Activated CD4-positive, alpha-beta T cell treated with anti-CD3 and anti-CD28 coated beads for 24 hours (primary cell): ENCODE data around the gene TWIST2.

Experiments used
- DNase-seq, 2 donors: peaks; one replicate each; pipeline ENCODE4 v3.0.0-alpha.2; 2020; ENCODE audit warnings: low read depth in 2 of 2

The TWIST2 gene

DNA sequence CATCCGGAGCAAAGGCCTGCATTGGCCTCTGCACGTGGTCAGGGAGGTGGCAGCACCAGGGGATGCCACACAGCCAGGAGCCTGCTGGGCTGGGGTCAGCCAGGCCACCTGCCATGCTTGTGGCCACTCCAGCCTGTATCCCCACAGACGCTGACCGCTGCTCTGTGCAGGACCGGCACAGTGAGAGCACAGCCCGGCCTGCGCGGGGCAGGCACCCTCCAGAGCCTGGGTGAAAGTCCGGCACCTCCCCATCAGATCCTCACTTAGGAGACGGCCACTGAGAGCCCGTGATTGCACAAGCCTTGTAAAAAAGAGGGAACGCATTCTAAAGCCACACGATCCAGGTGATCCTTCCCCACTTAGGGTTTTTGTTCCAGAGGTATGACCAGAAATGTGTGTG, 42.2 kb downstream of the TWIST2 start:
- DNase-seq: no peak

DNA sequence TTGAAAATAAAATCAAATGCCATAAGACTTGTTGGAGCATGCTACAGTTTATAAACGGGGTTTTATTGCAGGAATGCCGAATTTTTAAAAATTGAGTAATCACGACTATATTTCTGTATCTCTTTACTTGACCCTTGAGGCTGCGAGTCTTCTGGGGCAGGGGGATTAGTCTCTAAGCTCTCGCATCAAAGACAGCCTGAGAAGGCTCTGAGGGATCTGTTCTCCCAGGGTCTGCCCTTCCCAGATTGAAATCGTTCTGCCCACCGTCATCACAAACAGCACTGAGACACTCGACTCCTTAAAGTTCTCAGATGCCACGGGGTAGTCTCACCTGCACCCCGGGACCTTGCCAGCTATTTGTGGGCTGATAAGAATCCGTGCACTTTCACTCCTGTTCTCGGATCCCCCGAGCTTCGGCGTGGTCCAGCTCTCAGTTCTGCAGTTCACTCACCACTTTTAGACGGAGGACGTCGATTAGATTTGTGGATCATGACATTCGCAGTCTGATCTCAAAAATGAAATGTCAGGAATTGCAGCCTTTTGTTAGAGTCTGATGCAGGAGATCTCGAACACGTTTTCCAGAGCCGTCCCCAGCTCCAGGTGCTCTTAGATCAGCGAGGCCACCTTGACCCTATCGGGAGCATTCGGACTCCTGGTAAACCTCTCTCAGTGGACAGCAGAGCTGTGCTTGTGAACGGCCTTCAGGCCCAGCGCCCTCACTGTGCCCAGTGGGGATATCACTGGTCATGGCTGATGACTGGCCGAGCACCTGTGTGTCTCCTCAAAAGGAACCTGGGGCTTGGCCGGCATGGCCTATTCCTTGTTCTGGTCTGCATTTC, 43.0 kb downstream of the TWIST2 start:
- no peak for DNase-seq

DNA sequence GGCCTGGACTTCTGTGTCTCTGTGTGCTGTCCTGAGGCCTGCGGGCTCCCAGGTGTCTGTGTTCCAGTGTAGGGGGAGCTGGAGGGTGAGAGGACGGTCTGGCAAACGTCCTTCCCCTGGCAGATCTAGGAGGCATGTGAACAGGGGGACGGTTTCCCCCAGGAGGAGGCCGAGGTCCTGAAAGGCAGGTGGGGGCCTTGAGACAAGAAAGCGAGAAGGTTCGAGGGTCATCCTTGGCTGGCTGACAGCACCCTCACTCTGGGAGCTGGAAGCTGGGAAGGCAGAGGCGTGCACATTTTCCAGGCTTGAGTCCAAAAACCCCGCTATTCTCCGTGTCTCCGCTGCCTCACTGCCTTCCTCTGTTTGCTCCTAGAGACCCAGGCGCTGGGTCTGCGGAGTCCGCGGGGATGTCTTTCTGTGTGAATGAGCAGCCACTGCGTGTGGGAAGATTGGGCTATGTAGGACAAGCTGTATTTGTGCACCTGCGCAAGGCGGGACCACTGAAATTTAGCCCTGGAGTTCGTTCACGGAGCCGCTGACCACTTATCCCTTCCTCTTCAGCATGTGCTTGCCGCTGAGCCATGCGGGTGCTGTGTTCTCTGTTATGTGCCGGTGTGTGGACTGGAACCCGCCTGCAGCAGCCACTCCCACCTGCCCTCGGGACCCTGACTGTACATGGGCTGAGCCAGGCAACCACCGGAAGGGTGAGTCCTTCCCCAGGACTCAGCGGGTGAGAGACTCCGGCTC, 43.7 kb downstream of the TWIST2 start:
- DNase-seq: no peak

DNA sequence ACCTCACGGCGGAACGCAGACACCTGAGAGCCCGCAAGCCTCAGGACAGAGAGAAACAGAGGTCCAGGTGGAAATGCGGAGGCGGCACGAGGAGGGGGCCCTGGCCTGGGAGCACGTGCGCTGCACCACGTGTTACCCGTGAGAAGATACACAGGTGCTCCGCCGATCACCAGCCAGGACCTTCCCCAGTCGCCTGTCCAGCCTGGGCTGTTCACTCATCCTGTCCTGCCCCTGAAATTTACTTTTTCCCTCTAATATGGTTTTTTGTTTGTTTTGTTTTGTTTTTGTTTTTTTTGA, 44.3 kb downstream of the TWIST2 start:
- DNase-seq: no peak

DNA sequence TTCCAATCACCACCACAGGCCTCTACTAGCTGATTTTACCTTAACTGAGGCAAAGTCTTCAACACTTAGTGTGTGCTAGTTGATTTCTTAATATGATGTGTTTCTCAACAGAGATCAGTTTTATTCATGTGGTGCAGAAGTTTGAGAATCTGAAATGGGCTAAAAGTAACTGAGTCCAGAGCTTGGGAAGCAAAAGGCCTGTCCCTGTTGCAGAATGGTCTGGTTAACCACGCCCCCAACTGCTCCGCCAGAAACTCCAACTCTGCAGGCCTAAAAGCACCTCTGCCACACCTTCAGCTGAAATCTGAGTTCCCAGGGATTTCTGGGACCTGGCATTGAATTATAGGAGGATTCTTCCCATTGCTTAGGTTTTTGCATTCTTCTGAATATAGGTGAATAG, 44.9 kb downstream of the TWIST2 start:
- DNase-seq: no peak

DNA sequence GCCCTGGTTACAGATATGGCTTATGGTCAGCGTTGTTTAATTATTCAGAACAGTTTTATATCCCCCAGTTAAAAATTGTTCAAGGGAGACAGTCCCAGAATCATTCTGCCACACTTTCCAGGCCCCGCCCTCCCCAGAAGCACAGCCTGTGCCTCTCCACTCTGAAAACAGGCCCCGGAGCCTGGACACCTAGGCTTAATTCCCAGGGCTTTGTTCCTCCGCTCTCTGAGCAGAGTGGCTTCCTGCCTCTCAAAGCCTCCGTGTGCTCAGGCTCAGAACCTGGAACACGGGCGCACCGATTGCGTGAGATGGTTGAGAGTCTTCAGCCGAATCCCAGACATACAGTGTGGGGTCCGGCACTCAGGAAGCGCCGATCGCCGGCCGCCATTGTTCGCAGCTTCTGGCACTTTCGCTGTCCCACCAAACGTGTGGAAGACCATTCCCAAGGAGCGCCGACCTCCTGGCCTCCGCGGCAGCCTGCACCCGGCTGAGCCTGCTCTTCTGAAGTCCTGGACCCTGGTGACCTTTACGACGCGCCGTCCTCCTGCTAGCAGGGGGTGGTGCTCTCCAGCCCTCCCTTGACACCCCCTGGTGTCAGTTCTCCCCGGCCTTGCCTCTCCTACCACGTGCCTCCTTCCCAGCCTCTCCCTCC, 45.6 kb downstream of the TWIST2 start:
- DNase-seq: no peak

DNA sequence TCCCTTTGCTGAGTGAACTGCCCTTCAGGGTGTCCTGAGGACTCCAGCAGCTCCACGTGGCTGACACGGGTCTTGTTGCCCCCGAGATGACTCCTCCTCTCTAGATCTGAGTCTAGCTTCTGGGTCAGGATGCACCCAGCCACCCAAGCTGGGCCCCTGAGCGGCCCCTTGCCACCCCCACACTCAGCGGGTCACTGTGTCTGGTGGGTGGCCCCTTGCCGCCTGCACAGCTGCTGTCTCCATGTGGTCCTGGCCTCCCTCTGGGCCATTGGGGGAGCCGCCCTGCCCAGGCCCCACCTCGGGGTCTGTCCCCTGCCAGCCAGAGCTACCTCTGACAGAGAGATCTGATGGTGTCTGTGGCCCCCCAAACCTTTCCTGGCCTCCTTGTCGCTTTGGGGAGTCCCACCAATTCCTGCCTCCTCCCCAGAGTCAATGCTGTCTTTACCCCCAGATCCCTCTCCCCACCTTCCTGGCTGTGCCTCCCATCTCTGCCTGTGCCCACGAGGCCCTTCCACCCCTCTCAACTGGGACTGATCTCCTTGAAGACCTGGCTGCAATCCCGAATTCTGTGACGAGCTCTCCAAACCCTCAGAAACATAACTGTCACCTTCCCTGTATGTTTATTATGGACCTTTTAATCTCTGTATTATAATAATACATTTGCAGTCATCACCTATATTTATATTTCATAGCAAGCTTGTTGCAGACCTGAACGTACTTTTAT, 46.5 kb downstream of the TWIST2 start:
- DNase-seq: no peak

DNA sequence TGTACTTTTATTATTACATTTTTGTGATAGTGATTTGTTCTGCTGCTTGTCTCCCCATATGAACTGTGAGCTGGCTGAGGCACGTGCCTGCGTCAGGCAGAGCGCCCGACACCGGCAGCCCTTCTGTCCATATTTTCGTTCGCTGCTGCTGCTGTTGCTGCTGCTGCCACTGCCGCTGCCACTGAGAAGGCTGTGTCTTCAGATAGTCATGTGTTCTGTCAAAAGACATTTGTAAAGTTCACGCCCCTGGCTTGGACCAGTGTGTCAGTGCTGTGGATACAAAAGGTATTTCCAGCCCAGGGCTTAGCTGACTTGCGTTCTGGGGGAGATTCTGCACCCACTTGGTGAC, 47.0 kb downstream of the TWIST2 start:
- no peak for DNase-seq

DNA sequence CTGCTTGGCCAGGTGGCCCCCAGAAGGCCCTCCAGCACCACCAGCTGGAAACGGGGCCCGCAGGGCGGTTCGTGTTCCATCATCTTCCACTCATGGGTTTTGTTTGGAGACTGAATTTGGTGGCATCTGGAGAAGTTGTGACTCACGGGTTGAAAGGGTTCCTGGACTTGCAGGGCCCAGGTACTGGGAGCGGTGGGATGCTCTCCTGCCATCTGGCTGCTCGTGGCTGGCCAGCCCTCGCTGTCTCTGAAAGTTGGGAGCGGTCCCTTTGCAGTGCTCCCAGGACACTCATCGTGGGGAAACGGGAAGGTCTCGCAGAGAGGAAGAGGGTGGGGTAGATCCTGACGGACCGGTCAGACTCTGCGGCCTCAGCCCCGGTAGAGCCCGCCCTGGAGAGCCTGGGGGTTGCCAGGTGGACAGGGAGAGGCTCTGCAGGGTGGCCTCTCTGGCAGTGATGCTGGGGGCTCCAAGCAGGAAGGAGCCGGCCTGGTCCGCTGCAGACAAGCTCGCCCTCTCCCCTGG, 47.5 kb downstream of the TWIST2 start:
- no peak for DNase-seq

DNA sequence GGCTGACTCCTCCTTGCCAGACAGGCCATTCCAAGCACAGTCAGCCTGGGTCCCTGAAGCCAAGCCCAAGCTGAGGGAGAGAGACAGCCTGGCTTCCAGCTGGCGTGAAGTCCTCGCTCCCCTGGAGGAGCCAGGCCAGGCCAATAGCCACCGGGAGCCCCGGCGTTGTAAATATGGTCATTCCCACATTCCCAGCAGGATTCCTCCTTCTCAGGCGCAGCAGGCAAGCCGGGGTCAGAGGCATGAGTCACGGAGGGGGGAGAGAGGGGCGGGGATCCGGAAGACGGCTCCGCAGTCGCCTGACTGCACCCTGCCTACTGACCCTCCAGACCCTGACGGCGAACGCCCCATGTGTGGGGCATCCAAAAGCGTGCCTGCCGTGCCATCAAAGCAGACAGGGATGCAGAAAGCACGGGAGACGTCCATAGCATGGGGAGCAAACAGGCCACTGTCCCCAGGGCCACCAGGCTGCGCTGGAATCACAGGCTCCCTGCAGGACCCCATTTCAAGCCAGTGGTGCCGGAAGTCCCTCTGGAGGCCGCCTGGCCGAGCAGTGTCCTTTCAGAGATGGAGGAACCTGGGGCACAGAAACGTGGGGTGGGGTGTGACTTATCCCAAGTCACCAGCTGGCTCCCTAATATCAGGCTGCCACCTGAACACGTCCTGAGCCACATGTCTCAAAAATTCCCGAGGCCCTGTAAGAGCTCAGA, 48.2 kb downstream of the TWIST2 start:
- no peak for DNase-seq

DNA sequence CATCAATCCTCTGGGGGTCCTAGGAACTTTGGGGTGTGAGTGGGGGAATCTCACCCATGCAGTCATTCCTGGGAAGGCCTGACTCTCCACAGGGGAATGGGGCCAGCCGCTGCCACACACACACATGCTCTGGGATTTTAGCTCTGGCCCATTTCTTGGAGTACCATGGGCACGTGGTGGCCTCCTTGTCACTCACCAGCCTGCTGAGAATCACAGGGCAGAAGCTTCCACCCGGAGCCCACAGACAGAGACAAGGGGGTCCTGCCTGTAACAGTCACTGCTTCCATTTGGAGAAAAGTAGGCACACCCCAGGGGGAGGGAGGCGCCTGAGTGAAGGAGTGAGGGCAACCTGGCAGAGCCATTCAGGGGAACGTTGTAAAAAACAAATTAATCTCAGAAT, 48.8 kb downstream of the TWIST2 start:
- DNase-seq: no peak

DNA sequence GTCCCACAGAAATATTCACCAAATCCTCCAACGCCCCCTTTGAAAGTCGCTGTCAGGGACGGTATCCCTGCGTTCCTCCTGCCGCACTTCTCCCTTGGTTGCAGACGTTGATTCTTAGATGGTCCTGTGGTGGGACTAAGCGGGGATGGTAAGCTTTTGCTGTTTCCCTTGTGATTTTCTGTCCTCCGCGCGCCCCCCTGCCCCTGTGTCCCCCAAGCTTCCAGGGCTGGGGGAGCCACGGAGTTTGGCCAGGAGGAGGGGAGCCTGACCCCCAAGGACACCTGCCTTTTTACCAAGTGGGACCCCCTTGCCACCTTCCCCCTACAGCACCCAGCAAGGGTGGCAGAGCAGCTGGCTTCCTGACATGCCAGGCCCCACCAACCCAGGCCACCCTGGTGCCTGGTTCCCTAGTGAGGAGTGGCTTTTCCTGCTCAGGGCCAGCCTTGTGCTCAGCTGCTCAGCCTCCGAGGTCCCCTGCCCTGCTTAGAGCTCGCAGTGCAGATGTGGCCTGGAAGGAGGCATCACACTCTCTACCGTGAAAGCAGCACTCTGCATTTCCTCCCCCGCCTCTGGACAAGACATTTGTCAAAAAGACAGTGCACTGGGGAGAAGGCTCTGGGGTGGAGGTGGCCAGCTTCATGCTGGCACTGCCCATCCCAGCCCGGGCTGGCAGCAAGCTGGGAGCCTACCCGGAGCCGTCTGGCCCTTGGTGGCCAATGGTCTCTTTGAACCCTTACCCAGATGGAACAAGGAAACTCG, 49.4 kb downstream of the TWIST2 start:
- no peak for DNase-seq

DNA sequence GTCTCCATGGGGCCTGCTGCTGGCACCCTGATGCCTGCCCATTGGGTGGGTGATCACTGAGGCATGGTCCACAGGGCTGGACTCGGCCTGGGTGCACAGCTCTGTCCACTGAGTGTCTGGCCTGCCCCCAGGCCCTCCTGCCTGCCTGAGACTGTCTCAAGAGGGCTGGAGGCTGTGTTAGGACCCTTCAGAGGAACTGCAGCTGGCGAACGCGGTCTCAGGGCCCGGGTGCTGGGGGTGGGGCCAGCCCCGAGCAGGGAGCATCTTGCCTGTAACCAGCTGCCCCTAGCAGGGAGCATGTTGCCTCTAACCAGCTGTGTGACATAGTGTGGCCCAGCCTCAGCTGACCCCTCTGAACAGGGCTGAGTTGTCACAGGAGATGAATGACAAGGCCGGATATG, 50.0 kb downstream of the TWIST2 start:
- DNase-seq: no peak

DNA sequence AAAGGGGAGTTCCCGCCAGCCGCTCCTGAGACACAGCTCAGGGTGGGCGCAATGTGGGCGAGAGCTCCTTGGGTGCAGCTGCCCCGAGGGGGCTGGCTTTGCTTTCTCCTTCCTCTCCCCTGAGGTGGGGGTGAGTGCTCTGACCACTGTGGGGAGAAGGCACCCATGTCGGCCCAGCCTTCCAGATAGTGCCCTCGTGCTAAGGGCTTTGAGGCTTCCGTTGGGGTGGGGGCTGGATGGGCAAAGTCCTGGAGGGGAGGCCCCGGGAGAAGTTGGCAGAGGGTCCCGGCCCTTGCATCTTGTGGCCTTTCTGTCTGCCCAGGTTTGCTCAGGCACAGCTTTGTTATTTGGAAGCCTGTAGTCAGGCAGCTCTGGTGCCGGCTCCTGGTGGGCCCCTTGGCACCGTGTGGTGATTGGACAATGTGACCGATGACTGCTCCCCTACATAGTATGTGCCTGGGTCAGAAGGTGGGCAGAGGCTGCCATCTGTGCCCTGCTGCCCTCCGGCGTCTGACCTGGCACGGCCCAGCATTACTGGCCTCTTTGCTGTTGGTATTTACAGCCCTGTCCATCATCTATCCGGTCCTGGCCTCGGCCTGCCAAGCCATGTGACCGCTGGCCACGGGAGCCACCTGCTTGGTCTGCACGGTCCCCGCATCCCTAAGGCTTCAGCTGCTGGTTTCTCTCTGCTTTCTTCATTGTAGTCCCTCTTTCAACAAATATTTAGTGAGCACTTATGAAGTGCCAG, 50.8 kb downstream of the TWIST2 start:
- DNase-seq: no peak

DNA sequence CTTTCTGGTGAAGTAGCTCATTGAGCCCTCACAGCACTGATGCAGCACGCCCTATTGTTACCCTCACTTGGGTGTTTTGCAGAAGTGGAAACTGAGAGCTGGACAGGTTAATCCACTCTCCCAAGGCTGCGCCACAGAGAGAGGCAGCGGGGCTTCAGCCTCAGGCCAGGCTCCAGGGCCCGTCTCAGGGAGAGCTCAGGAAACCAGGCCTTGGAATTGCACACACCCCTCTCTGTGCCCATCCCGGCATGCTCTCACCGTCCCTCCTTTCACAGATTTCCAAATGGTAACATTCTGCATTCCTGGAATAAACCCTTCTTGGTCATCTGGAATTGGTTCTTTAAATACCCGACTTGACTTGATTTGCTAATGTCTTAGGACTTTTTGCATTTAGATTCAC, 51.5 kb downstream of the TWIST2 start:
- no peak for DNase-seq

DNA sequence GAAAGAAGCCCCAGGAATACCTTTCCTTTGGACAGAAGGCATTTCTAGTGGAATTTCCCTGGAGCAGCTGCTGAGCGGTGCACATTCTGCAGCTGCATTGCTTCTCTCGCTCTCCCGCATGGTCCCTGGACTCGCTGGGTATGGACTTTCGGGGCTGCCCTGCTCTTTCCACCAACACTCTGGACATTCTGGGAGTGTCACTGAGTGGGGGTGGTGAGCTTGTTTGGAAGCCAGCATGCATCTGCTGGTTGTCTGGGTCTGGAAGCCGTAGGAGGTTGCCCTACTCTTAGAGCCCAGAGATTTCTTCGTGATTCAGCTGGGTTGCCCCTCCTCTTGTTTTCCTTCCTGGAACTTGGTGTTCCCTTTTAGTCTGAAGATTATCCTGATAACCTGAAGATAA, 52.6 kb downstream of the TWIST2 start:
- no peak for DNase-seq

DNA sequence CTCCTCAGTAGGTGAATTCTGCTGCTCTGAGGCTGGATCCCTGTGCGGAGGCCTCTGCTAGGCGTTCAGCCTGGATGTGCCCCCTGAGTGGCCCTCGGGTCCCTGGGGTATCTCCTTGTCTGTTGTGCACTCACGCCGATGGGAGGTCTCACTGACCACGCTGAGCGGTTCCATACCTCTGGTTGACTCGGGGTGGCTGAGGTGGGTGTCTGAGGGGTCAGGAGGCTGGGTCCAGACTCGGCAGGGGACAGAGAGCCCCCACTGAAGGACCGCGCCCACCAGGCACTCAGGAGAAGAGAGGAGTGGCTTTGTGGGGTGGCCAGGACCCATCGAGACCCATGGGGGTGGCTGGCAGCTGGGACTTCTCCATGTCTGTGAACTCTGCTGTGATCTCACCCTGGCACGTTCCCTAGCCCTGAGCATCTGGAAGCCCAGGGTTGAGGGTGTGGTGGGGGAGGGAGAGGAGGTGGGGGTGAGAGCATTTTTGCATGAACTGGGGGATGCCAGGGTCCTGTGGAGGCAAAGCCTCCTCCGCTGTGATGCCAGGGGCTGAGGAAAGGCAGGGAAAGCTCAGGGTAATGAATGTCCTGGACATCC, 53.7 kb downstream of the TWIST2 start:
- DNase-seq: no peak

DNA sequence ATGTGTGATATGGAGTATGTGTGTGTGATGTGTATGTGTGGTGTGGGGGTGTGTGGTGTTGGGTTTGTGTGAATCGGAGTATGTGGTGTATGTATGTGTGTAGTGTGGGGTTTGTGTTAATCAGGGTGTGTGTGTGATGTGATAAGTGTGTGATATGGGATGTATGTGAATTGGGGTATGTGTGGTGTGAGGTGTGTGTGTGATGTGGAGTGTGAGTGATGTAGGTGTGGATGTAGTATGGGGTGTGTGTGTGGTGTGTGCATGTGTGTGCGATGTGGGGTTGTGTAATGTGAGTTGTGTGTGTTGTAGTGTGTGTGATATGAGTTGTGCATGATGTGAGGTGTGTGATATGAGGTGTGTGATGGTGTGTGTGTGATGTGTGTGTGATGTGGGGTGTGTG, 54.4 kb downstream of the TWIST2 start:
- no peak for DNase-seq

DNA sequence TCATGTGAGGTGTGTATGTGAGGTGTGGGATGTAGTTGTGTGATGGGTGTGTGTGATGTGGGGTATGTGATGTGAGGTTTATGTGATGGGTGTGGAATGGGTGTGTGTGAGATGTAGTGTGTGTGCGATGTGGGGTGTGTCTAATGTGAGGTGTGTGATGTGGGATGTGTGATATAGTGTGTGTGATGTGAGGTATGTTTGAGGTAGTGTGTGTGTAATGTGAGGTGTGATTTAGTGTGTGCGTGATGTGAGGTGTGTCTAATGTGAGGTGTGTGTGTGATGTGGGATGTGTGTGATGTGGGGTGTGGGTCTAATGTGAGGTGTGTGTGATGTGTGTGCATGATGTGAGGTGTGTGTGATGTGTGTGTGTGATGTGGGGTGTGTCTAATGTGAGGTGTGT, 55.3 kb downstream of the TWIST2 start:
- no peak for DNase-seq

DNA sequence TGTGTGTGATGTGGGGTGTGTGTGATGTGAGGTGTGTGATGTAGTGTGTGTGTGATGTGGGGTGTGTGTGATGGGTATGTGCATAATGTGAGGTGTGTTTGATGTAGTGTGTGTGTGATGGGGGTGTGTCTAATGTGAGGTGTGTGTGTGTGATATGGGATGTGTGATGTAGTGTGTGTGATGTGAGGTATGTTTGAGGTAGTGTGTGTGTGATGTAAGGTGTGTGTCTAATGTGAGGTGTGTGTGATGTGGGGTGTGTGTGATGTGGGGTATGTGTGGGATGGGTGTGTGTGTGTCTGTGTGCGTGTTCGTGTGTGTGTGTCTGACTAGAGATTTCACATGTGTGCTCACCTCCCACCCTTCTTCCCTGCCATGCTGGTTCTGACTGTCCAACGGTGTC, 56.3 kb downstream of the TWIST2 start:
- no peak for DNase-seq
